Colon (tissue), 2 donors: Measurements from ENCODE around the gene ARMH3.
"Not testable (repeated sequence)": the region's sequence is repeated elsewhere in the genome, so short reads cannot be mapped to it uniquely, and the experiment has no call there.

Source experiments
- FAIRE-seq: peaks from 2 replicates; lab custom pipeline; 2012; peaks lifted over from hg19 to GRCh38; lab: Jason Lieb, UNC
- donor health status: control.
- donor health status: control.

Gene ARMH3, protein sequence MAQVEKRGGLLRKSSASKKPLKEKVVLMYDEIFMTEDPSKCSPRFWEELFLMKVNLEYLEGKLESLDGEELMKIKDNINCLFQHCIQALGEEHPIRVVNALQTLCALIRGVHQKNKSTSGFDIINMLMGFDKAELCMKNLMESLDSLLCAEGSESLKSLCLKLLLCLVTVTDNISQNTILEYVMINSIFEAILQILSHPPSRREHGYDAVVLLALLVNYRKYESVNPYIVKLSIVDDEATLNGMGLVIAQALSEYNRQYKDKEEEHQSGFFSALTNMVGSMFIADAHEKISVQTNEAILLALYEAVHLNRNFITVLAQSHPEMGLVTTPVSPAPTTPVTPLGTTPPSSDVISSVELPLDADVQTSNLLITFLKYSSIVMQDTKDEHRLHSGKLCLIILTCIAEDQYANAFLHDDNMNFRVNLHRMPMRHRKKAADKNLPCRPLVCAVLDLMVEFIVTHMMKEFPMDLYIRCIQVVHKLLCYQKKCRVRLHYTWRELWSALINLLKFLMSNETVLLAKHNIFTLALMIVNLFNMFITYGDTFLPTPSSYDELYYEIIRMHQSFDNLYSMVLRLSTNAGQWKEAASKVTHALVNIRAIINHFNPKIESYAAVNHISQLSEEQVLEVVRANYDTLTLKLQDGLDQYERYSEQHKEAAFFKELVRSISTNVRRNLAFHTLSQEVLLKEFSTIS

GRCh38 chr10:102055647-102056419 is at the start of gene ARMH3:
ARMH3 (minus strand) TSS chr10:102056173; CDS start chr10:102040114, 16,059 bp downstream.
- no peak for FAIRE-seq

DNA sequence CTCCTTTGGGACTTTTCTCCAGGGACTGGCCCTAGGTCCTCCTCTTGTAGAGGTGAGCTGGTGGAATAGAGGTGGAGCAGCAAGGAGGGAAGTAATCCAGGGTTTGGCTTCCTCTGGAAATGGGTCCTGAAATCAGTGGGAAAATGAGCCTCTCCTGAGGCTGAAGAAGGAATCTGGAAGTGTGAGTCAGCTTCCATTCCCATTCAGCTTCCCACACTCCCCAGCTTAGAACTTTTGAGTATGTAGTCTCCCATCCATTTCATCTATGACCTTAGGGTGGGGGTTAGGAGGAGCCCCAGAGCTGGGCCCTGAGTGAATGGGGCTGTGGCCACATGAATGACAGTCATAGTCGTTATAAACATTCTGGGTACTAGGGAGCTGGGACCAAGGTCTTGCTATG is 46.4 kb upstream of the ARMH3 start:
- no peak for FAIRE-seq

DNA sequence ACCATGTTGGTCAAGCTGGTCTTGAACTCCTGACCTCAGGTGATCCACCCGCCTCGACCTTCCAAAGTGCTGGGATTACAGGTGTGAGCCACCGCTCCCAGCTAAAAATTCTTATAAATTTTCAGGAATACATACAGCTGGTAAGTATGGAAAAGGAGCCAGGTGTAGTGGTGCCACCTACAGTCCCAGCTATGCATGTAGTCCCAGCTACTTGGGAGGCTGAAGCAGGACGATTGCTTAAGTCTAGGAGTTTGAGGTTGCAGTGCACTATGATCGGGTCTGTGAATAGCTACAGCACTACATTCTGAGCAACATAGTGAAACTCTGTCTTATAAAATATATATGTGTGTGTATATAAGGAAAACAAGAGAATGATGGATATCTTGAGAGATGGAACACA is 45.2 kb upstream of the ARMH3 start:
- FAIRE-seq, result no peak

GRCh38 chr10:102096449-102096848 is 40.5 kb upstream of the ARMH3 start:
- FAIRE-seq, result no peak

- FAIRE-seq, result no peak
Measured at GRCh38 chr10:102090772-102091171, 34.8 kb upstream of the ARMH3 start.

DNA sequence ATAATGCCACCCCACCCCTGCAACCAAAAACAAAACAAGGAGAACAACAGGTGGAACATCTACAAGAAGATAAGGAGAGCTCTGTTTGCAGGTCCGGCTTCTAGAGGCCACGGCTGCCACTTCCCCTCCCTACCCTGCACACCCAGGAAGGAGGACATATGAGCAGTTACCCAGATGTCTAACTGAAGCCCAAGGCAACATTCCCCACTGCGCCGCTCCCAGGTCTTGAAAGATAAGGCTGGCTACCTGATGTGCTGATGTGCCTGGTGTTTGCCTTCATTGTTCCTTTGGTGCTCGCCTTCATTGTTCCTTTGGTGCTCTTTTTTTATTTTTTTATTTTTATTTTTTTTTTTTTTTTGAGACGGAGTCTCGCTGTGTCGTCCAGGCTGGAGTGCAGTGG is 30.2 kb upstream of the ARMH3 start:
- FAIRE-seq, result no peak

- no peak for FAIRE-seq
Measured at GRCh38 chr10:102085336-102085735, 29.4 kb upstream of the ARMH3 start.

DNA sequence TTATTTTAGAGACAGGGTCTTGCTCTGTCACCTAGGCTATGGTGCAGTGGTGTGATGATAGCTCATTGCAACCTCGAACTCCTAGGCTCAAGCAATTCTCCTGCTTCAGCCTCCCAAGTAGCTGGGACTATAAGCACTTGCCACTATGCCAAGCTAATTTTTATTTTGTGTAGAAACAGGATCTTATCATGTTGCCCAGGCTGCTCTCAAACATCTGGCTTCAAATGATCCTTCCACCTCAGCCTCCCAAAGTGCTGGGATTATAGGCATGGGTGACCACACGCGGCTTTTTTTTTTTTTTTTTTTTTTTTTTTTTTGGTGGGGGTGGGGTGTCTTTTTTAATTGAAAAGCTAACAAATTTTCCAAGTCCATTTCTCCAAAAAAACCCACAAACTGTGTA is 27.6 kb upstream of the ARMH3 start:
- FAIRE-seq, result no peak

DNA sequence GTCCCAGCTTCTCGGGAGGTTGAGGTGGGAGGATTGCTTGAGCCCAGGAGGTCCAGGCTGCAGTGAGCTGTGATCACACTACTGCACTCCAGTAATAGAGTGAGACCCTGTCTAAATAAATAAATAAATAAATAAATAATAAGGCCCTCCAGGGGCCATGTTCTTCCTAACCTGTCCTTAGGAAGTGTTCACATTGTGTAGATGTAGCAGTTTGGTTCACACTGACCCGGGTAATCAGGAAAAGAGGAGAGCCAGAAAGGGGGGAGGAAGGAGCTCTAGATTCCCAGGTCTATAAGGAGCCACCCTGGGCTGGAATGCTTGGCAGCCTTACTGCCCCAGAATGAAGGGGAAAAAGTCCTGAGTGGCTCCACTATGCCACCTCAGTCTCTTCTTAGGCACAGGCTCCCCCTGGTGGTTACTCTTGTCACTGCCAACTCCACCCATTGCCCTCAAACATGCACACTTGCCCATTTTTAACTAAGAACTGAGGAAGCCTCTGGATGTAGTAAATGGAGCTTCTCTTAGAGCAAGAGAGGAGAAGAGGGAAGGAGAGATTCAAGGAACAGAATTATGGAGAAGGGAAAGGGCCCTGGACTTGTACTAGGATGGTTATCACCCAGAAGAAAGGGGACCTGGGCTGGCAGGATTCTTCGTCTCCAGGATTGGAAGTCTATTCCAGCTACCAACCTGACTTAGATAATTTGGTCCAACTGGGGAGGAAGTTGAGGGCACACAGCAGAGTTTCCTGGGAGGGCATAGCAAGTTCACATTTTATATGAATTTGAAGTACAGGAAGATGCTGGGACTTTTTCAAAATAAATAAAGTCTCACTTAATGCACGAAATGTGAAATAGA is 16.9 kb upstream of the ARMH3 start:
- no peak for FAIRE-seq

DNA sequence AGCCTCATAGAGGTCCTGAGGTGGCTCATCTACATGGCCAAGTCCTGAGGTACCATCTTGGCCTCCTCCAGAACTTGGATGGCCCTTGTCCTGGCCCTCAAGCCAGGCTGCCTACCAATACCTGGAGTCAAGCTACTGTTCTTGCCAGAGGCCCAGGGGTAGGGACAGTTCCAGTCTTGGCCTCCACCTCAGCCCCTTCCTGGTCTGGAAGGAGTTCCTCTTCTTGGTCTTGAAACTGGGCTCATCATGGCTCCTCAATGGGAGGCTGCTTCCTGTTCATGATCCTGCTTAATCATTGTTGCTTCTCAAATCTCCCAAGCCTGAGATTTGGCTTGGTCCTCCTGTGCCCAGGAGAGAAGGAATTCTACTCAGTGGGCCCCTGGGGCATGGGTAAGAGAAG is 13.1 kb upstream of the ARMH3 start:
- no peak for FAIRE-seq

GRCh38 chr10:102068216-102068615 is 12.2 kb upstream of the ARMH3 start:
- FAIRE-seq, result no peak

DNA sequence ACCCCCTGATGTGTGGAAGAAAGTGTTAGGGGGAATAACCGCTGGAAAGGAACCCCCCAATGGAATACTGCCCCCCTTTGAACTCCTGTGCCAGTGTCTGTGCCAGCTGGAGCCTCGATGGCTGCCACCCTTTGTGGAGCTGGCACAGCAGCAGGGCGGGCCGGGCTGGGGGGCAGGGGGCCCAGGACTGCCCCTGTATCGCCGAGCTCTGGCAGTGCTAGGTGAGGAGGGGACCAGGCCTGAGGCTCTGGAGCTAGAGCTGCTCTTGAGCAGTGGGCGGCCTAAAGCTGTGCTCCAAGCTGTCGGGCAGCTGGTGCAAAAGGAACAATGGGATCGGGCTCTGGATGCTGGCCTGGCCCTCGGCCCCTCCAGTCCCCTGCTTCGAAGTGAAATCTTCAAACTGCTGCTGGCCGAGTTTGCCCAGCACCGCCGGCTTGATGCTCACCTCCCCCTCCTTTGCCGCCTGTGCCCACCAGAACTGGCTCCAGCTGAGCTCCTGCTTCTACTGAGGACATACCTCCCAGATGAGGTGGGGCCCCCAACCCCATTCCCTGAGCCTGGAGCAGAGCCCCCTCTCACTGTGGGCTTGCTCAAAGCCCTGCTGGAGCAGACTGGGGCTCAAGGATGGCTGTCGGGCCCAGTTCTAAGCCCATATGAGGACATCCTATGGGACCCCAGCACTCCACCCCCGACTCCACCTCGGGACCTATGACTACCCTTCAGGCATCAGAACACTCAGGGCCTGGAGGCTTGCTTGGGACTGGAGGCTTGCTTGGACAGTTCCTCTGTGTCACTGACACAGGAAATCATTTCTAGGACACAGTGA is 11.3 kb upstream of the ARMH3 start:
- FAIRE-seq, result no peak

DNA sequence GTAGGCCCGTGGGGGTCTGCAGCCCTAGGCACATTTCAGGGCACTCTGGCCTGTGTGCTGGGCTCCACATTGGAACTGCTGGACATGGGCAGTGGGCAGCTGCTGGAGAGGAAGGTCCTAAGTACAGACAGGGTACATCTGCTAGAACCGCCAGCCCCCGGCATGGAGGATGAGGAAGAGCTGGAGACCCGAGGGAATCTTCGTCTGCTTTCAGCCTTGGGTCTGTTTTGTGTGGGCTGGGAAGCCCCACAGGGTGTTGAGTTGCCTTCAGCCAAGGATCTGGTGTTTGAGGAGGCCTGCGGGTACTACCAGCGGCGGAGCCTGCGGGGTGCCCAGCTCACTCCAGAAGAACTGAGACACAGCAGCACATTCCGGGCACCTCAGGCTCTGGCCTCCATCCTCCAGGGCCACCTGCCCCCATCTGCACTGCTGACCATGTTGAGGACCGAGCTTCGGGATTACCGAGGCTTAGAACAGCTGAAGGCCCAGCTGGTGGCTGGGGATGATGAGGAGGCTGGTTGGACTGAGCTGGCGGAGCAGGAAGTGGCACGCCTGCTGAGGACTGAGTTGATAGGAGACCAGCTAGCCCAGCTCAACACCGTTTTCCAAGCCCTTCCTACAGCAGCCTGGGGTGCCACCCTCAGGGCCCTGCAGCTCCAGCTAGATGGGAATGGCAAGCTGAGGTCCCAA is 10.6 kb upstream of the ARMH3 start:
- FAIRE-seq, result no peak

- no peak for FAIRE-seq
Measured at GRCh38 chr10:102065561-102066398, 9.8 kb upstream of the ARMH3 start.

DNA sequence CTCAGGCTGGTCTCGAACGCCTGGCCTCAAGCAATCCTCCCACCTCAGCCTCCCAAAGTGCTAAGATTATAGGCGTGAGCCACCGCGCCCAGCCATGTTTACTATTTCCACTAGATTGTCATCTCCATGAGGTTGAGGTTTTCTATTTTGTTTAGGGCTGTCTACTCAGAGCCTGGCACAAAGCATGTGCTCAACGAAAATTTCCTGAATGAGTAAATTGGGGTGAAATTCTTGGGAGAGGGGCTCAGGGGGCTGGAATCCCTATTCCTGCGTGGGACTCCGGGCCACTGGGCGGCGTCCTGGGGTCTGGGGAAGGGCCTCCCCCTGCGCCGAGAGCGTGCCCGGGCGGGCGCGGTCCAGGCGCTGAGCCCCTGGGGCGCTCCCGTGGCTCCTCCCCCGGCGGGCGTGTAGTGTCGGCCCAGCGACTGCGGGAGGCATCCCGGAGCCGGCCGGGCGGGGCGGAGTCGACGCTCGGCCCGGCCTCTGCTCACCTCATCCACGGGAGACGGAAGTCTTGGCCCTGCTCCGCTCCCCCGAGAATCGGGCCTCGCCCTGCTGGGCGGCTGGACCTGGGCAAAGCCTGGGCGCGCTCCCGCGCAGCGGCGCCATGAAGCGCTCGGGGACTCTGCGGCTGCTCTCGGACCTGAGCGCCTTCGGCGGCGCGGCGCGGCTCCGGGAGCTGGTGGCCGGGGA is 9.0 kb upstream of the ARMH3 start, which contains the start of gene HPS6:
HPS6 (plus strand) TSS at position 482 of the 693 bp plus-strand sequence; CDS start at position 608, 126 bp downstream.
- no peak for FAIRE-seq

DNA sequence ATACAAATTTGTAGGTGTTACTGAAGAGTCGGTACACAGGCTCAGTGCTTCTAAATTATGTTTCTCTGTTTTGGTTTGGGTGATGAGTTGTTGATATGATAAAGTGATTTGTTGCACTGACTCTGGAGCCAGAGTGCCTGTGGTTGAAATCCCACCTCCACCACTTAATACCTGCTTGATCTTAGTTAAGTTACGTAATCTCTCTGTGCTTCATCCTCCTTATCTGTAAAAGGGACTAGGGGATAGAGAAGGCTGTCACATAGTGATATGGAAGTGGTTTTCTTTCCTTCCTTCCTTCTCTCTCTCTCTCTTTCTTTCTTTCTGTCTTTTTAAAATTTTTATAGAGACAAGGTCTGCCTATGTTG is 8.5 kb upstream of the ARMH3 start:
- no peak for FAIRE-seq

GRCh38 chr10:102059987-102060386 is 4.0 kb upstream of the ARMH3 start:
- FAIRE-seq, result no peak

- FAIRE-seq, result not testable (repeated sequence)
Measured at GRCh38 chr10:102054881-102055646, 909 bp downstream of the ARMH3 start.
